ENCODE measurements around the gene TLK1.

GRCh38 chr2:171100370-171100769, 60.3 kb downstream of the TLK1 start:
- TF ChIP-seq EZH2 (IDR thresholded peaks at IDR 0.05; ENCODE audit: insufficient read depth, low read length) (no peak), CTCF (IDR thresholded peaks at IDR 0.05; ENCODE audit: insufficient read depth, low read depth, low read length) (no peak)

Data from astrocyte (in vitro differentiated cells and primary cell).